WTC11 (cell line): Measurements from ENCODE around the gene FRK. TPM values are rescaled to one million over a fixed set of nuclear protein-coding genes. Genes with fewer than 3 reads are reported as not detected.

ENCODE experiments used
- ATAC-seq: fragments of 200-7000 bp; cut with Tn5 transposase; 2 replicates; pipeline ENCODE4 v1.10.0; 2021; ENCODE audit warnings: mild to moderate bottlenecking, moderate library complexity
- CTCF ChIA-PET: fragments of 300-600 bp; sonication (Branson Sonifier 250); formaldehyde crosslinking; loops from one replicate; lab custom pipeline; 2021; ENCODE audit warnings: antibody characterized with exemption; lab: Charles Lee
- POLR2A ChIA-PET: fragments of 350-600 bp; sonication (Branson Sonifier 250); formaldehyde crosslinking; loops from one replicate; lab custom pipeline; 2021; ENCODE audit warnings: antibody characterized with exemption; lab: Charles Lee
- DNase-seq: peaks from one replicate; pipeline ENCODE4 v3.0.0; 2021; ENCODE audit warnings: low spot score
- H3K27ac Mint-ChIP-seq: 2 replicates; pipeline ENCODE4 v1.8.0; 2021; ENCODE audit warnings: mixed read lengths
- H3K27me3 Mint-ChIP-seq: 2 replicates; pipeline ENCODE4 v1.8.0; 2021; ENCODE audit warnings: low read depth, mild to moderate bottlenecking, moderate library complexity, mixed read lengths
- H3K36me3 Mint-ChIP-seq: 2 replicates; pipeline ENCODE4 v1.8.0; 2021; ENCODE audit warnings: mixed read lengths
- H3K4me1 Mint-ChIP-seq: 2 replicates; pipeline ENCODE4 v1.8.0; 2022; ENCODE audit warnings: mixed read lengths
- H3K4me3 Mint-ChIP-seq: 2 replicates; pipeline ENCODE4 v1.8.0; 2021; ENCODE audit warnings: mild to moderate bottlenecking, moderate library complexity, mixed read lengths
- H3K9me3 Mint-ChIP-seq: 2 replicates; pipeline ENCODE4 v1.8.0; 2021; ENCODE audit warnings: mixed read lengths
- CREM ChIP-seq: sonication (generic); formaldehyde crosslinking; IDR thresholded peaks from 2 replicates; pipeline ENCODE4 v1.8.1; 2022; ENCODE audit warnings: mild to moderate bottlenecking, missing genetic modification reagents, moderate library complexity
- GTF2I ChIP-seq: fragments of 250-450 bp; sonication (Bioruptor Pico); conservative IDR thresholded peaks from 2 replicates; pipeline ENCODE4 v1.4.0; 2021; ENCODE audit warnings: mild to moderate bottlenecking
- HMGA2 ChIP-seq: fragments of 250-450 bp; sonication (Bioruptor Pico); IDR thresholded peaks from 2 replicates; pipeline ENCODE4 v1.4.0; 2021; ENCODE audit warnings: mild to moderate bottlenecking, moderate library complexity
- JUN ChIP-seq: sonication (generic); formaldehyde crosslinking; IDR thresholded peaks from 2 replicates; pipeline ENCODE4 v1.8.0; 2023; ENCODE audit warnings: mild to moderate bottlenecking, missing genetic modification reagents
- KAT7 ChIP-seq: sonication (generic); formaldehyde crosslinking; IDR thresholded peaks from 2 replicates; pipeline ENCODE4 v1.8.1; 2023; ENCODE audit warnings: missing genetic modification reagents, mild to moderate bottlenecking, borderline replicate concordance
- MYBL2 ChIP-seq: sonication (generic); formaldehyde crosslinking; IDR thresholded peaks from 2 replicates; pipeline ENCODE4 v1.8.1; 2023; ENCODE audit warnings: mild to moderate bottlenecking, moderate library complexity, missing genetic modification reagents
- NFE2L1 ChIP-seq: sonication (generic); formaldehyde crosslinking; IDR thresholded peaks from 2 replicates; pipeline ENCODE4 v1.8.1; 2023; ENCODE audit warnings: missing genetic modification reagents
- NR1H2 ChIP-seq: sonication (generic); formaldehyde crosslinking; IDR thresholded peaks from 2 replicates; pipeline ENCODE4 v1.9.0; 2021; ENCODE audit warnings: mild to moderate bottlenecking, moderate library complexity, missing genetic modification reagents
- RELA ChIP-seq: sonication (generic); formaldehyde crosslinking; IDR thresholded peaks from 2 replicates; pipeline ENCODE4 v1.8.1; 2022; ENCODE audit warnings: missing genetic modification reagents, mild to moderate bottlenecking, borderline replicate concordance
- SMAD3 ChIP-seq: sonication (generic); formaldehyde crosslinking; IDR thresholded peaks from 2 replicates; pipeline ENCODE4 v1.8.0; 2022; ENCODE audit warnings: missing genetic modification reagents, mild to moderate bottlenecking, borderline replicate concordance
- SMAD4 ChIP-seq: sonication (generic); formaldehyde crosslinking; IDR thresholded peaks from 2 replicates; pipeline ENCODE4 v1.8.0; 2022; ENCODE audit warnings: mild to moderate bottlenecking, missing genetic modification reagents
- TEAD1 ChIP-seq: sonication (generic); formaldehyde crosslinking; IDR thresholded peaks from 2 replicates; pipeline ENCODE4 v1.8.0; 2022; ENCODE audit warnings: mild to moderate bottlenecking, missing genetic modification reagents
- TP53 ChIP-seq: sonication (generic); formaldehyde crosslinking; IDR thresholded peaks from 2 replicates; pipeline ENCODE4 v1.8.1; 2023; ENCODE audit warnings: mild to moderate bottlenecking, missing genetic modification reagents
- ZNF121 ChIP-seq: sonication (generic); formaldehyde crosslinking; IDR thresholded peaks from 2 replicates; pipeline ENCODE4 v1.8.0; 2023; ENCODE audit warnings: missing genetic modification reagents
- ZNF232 ChIP-seq: sonication (generic); formaldehyde crosslinking; IDR thresholded peaks from 2 replicates; pipeline ENCODE4 v1.8.0; 2022; ENCODE audit warnings: mild to moderate bottlenecking, missing genetic modification reagents
- ZNF317 ChIP-seq: sonication (generic); formaldehyde crosslinking; IDR thresholded peaks from 2 replicates; pipeline ENCODE4 v1.8.1; 2023; ENCODE audit warnings: low read depth, mild to moderate bottlenecking, moderate library complexity, missing genetic modification reagents, borderline replicate concordance
- ZNF416 ChIP-seq: fragments of 250-450 bp; sonication (Bioruptor Pico); IDR thresholded peaks from 2 replicates; pipeline ENCODE4 v1.9.0; 2021; ENCODE audit warnings: mild to moderate bottlenecking, inconsistent platforms
- total RNA-seq: library from RNA; stranded (reverse); gene quantifications from 3 replicates; pipeline ENCODE4 v1.2.3, GENCODE V29; 2021
- TF ChIP-seq, protein P1 (sequence below): sonication (generic); formaldehyde crosslinking; IDR thresholded peaks from 2 replicates; pipeline ENCODE4 v1.8.0; 2023; ENCODE audit warnings: mild to moderate bottlenecking, missing genetic modification reagents
- TF ChIP-seq, protein P2 (sequence below): sonication (generic); formaldehyde crosslinking; IDR thresholded peaks from 2 replicates; pipeline ENCODE4 v1.8.0; 2022; ENCODE audit warnings: mild to moderate bottlenecking, missing genetic modification reagents
- TF ChIP-seq, protein P3 (sequence below): sonication (generic); formaldehyde crosslinking; IDR thresholded peaks from 2 replicates; pipeline ENCODE4 v1.8.1; 2023; ENCODE audit warnings: mild to moderate bottlenecking, missing genetic modification reagents, moderate library complexity
- TF ChIP-seq, protein P4 (sequence below): fragments of 250-450 bp; sonication (Bioruptor Pico); IDR thresholded peaks from 2 replicates; pipeline ENCODE4 v1.9.0; 2021; ENCODE audit warnings: moderate library complexity, mild to moderate bottlenecking, inconsistent platforms, borderline replicate concordance
- TF ChIP-seq, protein P5 (sequence below): fragments of 250-450 bp; sonication (Bioruptor Pico); IDR thresholded peaks from 2 replicates; pipeline ENCODE4 v1.8.0; 2021; ENCODE audit warnings: mild to moderate bottlenecking

FRK gene
- total RNA-seq, 1 experiment from 2014 or later = 0.13 TPM

DNA sequence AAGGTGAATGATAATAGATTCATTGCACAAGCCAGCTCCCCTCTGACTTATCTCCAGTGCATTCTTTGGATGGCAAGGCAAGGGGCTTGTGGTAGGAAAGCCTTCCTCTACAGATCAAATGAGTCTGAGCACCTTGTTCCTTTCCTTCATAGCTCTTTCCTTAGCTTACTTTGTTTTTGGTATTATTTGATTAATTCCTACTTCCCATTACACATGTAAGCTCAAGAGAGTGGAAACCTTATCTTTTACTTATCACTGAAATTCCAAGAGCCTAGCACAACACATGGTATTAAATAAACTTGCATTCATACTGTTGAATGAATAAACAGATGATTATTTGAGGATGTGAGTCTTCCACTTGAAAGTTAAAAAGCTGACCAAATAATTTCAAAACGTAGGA, 41.7 kb downstream of the FRK start (continued):
- TF ChIP-seq, protein P1, sequence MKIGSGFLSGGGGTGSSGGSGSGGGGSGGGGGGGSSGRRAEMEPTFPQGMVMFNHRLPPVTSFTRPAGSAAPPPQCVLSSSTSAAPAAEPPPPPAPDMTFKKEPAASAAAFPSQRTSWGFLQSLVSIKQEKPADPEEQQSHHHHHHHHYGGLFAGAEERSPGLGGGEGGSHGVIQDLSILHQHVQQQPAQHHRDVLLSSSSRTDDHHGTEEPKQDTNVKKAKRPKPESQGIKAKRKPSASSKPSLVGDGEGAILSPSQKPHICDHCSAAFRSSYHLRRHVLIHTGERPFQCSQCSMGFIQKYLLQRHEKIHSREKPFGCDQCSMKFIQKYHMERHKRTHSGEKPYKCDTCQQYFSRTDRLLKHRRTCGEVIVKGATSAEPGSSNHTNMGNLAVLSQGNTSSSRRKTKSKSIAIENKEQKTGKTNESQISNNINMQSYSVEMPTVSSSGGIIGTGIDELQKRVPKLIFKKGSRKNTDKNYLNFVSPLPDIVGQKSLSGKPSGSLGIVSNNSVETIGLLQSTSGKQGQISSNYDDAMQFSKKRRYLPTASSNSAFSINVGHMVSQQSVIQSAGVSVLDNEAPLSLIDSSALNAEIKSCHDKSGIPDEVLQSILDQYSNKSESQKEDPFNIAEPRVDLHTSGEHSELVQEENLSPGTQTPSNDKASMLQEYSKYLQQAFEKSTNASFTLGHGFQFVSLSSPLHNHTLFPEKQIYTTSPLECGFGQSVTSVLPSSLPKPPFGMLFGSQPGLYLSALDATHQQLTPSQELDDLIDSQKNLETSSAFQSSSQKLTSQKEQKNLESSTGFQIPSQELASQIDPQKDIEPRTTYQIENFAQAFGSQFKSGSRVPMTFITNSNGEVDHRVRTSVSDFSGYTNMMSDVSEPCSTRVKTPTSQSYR = no peak
- no peak for TF ChIP-seq ZNF121 (CRISPR knock-in tag)
- TF ChIP-seq NFE2L1 (CRISPR knock-in tag) = no peak
- TF ChIP-seq RELA (CRISPR knock-in tag) = no peak
- TF ChIP-seq, protein P2, sequence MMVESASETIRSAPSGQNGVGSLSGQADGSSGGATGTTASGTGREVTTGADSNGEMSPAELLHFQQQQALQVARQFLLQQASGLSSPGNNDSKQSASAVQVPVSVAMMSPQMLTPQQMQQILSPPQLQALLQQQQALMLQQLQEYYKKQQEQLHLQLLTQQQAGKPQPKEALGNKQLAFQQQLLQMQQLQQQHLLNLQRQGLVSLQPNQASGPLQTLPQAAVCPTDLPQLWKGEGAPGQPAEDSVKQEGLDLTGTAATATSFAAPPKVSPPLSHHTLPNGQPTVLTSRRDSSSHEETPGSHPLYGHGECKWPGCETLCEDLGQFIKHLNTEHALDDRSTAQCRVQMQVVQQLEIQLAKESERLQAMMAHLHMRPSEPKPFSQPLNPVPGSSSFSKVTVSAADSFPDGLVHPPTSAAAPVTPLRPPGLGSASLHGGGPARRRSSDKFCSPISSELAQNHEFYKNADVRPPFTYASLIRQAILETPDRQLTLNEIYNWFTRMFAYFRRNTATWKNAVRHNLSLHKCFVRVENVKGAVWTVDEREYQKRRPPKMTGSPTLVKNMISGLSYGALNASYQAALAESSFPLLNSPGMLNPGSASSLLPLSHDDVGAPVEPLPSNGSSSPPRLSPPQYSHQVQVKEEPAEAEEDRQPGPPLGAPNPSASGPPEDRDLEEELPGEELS (CRISPR knock-in tag) = no peak
- TF ChIP-seq ZNF416 (CRISPR knock-in tag) = no peak

DNA sequence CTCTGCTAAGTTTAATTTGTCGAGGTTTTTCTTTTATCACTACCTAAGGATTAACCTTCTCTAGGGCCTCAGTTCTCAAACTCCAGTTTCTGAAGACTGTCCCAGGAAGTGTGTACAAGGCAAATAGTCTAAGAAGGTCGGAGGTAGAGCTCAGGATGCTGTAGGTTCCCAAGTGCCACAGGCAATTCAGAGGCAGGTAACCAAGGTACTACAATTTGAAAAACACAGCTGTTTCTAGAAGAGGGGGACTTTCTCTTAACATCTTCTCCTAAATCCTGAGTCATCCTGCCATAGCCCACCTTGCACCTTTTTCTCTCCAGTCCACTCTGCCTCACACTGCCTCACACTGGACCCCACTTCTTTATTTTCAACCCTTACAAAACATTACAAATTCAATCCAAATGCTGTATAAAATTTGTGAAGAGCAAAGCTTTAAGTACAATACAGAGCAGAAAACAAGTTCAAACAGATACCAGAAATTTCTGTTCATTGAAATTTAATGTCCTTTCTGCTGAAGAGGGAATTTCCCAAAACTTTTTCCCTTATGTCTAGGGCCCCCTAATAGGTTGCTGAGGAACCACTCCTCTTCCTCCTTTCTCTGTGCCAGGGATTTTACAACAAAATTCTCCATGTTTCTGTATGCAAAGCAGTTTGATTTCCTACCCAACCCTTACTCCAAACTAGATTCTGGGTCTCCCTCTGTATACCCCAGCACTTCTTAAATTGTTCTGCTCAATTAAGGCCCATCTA, 43.0 kb downstream of the FRK start:
- Mint-ChIP-seq H3K4me3 (no peak overlapping the region), H3K36me3 (no peaks in the 10 kb centered on the region), H3K27me3 (no peaks in the 10 kb centered on the region), H3K4me1 (no peaks in the 10 kb centered on the region; the same call in 1 of the 2 replicates), H3K27ac (no peak overlapping the region), H3K9me3 (no peaks in the 10 kb centered on the region)
- ATAC-seq = peak; percentile 32; the same call in 1 of the 2 replicates
- CTCF ChIA-PET = no interaction called here
- POLR2A ChIA-PET = no interaction called here
- no peak for DNase-seq
- no peak for TF ChIP-seq ZNF232 (CRISPR knock-in tag)
- TF ChIP-seq SMAD3 (CRISPR knock-in tag) = no peak
- TF ChIP-seq, protein P2 (CRISPR knock-in tag) = no peak
- no peak for TF ChIP-seq HMGA2 (CRISPR knock-in tag)
- no peak for TF ChIP-seq KAT7 (CRISPR knock-in tag)
- no peak for TF ChIP-seq JUN
- TF ChIP-seq TEAD1 = no peak
- TF ChIP-seq SMAD4 = no peak
- TF ChIP-seq, protein P3, sequence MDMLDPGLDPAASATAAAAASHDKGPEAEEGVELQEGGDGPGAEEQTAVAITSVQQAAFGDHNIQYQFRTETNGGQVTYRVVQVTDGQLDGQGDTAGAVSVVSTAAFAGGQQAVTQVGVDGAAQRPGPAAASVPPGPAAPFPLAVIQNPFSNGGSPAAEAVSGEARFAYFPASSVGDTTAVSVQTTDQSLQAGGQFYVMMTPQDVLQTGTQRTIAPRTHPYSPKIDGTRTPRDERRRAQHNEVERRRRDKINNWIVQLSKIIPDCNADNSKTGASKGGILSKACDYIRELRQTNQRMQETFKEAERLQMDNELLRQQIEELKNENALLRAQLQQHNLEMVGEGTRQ (CRISPR knock-in tag) = no peak
- no peak for TF ChIP-seq MYBL2 (CRISPR knock-in tag)
- TF ChIP-seq, all 79 proteins: peak for 0

DNA sequence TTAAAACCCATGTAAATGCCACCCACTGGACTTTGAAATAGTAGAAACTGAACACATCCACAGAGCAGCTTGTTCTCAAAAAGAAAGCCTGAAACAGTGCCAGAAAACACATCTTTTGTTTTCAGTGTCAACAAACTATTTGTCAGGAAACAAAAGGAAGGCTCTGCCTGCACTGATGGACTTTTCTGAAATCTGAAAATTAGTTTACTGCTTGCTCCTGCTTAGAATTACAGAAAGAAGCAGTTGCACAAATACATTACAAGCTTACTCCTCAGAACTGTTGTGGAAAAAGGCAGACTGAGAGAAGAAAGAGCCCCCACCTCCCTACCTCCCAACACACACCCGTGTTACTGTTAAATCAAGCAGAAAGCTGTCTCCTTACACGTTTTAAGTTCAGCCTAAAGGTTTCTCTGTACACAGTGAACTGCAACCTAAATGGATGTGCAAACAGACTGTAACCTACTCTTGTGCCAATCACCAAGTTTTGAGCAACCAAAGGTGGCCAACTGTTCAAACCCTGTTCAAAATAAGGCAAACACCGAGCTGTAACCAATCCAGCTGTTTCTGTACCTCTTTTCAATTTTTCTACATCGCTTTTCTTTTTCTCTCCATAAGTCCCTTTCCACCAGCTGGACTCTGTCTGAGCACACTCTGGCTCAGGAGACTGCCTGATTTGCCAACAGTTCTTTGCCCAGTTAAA, 43.7 kb downstream of the FRK start:
- H3K27me3 Mint-ChIP-seq = no peaks in the 10 kb centered on the region
- H3K27ac Mint-ChIP-seq = no peak overlapping the region
- ATAC-seq (no peak), DNase-seq (no peak)
- ChIA-PET CTCF (no interaction called here), POLR2A (no interaction called here)
- H3K4me3 Mint-ChIP-seq = no peak overlapping the region
- H3K36me3 Mint-ChIP-seq = no peaks in the 10 kb centered on the region
- TF ChIP-seq GTF2I (CRISPR knock-in tag) = no peak
- TF ChIP-seq ZNF317 (CRISPR knock-in tag) = no peak
- TF ChIP-seq ZNF232 (CRISPR knock-in tag) = no peak
- no peak for TF ChIP-seq SMAD3 (CRISPR knock-in tag)
- no peak for TF ChIP-seq NR1H2 (CRISPR knock-in tag)
- no peak for TF ChIP-seq CREM (CRISPR knock-in tag)
- TF ChIP-seq, protein P4, sequence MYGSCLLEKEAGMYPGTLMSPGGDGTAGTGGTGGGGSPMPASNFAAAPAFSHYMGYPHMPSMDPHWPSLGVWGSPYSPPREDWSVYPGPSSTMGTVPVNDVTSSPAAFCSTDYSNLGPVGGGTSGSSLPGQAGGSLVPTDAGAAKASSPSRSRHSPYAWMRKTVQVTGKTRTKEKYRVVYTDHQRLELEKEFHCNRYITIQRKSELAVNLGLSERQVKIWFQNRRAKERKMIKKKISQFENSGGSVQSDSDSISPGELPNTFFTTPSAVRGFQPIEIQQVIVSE (CRISPR knock-in tag) = no peak
- TF ChIP-seq, protein P5, sequence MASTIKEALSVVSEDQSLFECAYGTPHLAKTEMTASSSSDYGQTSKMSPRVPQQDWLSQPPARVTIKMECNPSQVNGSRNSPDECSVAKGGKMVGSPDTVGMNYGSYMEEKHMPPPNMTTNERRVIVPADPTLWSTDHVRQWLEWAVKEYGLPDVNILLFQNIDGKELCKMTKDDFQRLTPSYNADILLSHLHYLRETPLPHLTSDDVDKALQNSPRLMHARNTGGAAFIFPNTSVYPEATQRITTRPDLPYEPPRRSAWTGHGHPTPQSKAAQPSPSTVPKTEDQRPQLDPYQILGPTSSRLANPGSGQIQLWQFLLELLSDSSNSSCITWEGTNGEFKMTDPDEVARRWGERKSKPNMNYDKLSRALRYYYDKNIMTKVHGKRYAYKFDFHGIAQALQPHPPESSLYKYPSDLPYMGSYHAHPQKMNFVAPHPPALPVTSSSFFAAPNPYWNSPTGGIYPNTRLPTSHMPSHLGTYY (CRISPR knock-in tag) = no peak
- no peak for TF ChIP-seq ZNF416 (CRISPR knock-in tag)
- no peak for TF ChIP-seq TP53 (CRISPR knock-in tag)
- H3K9me3 Mint-ChIP-seq = no peaks in the 10 kb centered on the region
- no peaks in the 10 kb centered on the region; the same call in 1 of the 2 replicates for H3K4me1 Mint-ChIP-seq
